GM12874 (cell line): ENCODE data around the gene NAPA.

ENCODE experiments used
- CTCF ChIP-seq: IDR thresholded peaks from 2 replicates; pipeline ENCODE4 v1.5.1; 2011; ENCODE audit warnings: low read depth, mild to moderate bottlenecking, control low read depth, low read length, moderate library complexity; ENCODE audit not compliant: insufficient read depth

NAPA gene

GRCh38 chr19:47507924-47508553 lies 6.8 kb downstream of the NAPA start:
- no peak for TF ChIP-seq CTCF

DNA sequence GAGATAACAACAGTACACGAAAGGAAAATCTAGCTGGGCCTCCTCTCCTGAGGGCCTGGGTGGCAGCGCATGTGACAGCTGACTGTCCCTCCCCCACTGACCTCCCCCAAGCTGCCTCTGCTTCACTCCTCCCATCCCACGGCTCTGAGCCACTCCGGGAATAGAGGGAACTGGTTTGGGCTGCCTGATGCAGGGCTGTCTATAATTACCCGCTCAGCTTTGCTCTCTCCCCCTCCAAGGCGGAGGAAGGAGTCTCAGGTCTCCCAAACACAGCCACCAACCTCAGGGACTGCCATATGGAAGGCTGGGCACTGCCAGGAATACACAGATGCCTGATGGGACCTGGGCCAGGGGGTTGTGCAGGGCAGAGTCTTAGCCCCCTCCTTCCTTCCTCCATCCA lies 7.9 kb downstream of the NAPA start:
- TF ChIP-seq CTCF, result no peak

DNA sequence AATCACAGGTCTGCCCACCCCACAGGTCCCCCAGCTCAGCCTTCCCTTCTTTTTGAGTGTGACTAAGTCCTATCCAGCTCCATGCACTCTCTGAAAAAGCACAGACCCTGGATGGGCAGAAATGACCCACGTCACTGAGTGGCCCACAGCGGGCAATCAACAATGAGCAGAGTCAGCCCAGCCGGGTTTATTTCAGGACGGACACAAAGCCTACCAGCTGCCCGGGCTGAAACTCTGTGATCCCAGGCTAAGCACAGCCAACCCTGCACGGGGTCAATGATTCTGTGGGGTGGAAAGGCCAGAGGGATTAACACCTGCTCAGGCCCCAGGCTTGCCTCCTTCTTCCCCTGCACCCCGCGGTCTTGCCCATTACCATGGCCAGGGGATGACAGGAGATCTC lies 8.4 kb downstream of the NAPA start:
- no peak for TF ChIP-seq CTCF

- no peak for TF ChIP-seq CTCF
These were observed 9.4 kb downstream of the NAPA start for GRCh38 chr19:47505506-47505905.

- TF ChIP-seq CTCF, result no peak
These were observed 11.1 kb downstream of the NAPA start for GRCh38 chr19:47503826-47504150.

GRCh38 chr19:47503130-47503825 lies 11.6 kb downstream of the NAPA start:
- TF ChIP-seq CTCF, result no peak

- TF ChIP-seq CTCF, result no peak
These were observed 14.7 kb downstream of the NAPA start for GRCh38 chr19:47499863-47500830.
